ENCODE data around the gene THAP10.

THAP10 gene

DNA sequence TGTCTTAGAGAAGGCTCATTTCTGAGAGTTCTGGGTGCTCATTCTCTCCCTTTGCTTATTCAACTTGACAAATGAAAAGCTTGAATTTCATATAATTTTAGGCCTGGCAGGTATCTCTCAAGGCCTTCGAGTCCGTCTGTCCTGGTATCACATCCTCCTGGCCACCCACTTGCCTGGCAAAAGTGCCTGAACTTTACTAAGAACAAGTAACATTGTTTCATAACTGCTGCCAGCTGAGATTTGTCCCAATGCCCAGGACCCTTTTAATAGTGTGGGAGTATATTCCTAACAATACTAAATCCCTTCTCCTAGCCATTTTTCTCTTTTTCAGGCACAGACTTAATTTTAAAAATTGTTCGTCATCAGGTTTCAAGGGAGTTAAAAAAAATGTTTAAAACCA lies 56.4 kb downstream of the THAP10 start:
- TF ChIP-seq EZH2 (IDR thresholded peaks at IDR 0.05; ENCODE audit: borderline replicate concordance, low read length): no peak
- TF ChIP-seq, protein P1, sequence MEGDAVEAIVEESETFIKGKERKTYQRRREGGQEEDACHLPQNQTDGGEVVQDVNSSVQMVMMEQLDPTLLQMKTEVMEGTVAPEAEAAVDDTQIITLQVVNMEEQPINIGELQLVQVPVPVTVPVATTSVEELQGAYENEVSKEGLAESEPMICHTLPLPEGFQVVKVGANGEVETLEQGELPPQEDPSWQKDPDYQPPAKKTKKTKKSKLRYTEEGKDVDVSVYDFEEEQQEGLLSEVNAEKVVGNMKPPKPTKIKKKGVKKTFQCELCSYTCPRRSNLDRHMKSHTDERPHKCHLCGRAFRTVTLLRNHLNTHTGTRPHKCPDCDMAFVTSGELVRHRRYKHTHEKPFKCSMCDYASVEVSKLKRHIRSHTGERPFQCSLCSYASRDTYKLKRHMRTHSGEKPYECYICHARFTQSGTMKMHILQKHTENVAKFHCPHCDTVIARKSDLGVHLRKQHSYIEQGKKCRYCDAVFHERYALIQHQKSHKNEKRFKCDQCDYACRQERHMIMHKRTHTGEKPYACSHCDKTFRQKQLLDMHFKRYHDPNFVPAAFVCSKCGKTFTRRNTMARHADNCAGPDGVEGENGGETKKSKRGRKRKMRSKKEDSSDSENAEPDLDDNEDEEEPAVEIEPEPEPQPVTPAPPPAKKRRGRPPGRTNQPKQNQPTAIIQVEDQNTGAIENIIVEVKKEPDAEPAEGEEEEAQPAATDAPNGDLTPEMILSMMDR (IDR thresholded peaks at IDR 0.05; ENCODE audit: low read length): no peak
- Histone ChIP-seq H3K4me3 (ENCODE audit: low read depth, low read length, poor library complexity, severe bottlenecking) (no peak overlapping the region), H4K20me1 (ENCODE audit: insufficient read depth, low read length) (no peaks in the 10 kb centered on the region), H3K27ac (ENCODE audit: low read depth, low read length, poor library complexity, severe bottlenecking) (no peak overlapping the region), H3K27me3 (ENCODE audit: insufficient read depth, low read length) (no peaks in the 10 kb centered on the region), H3K4me1 (ENCODE audit: insufficient read depth, low read length, severe bottlenecking) (no peaks in the 10 kb centered on the region), H3K9ac (ENCODE audit: low read length) (no peak overlapping the region), H3K9me2 (ENCODE audit: low read depth, low read length) (no peaks in the 10 kb centered on the region), H3K9me3 (ENCODE audit: low read length) (no peaks in the 10 kb centered on the region), H2AFZ (ENCODE audit: low read length) (no peak overlapping the region), H3K79me2 (ENCODE audit: insufficient read depth, low read length) (no peaks in the 10 kb centered on the region), H3K36me3 (ENCODE audit: insufficient read depth, low read length) (no peaks in the 10 kb centered on the region), H3K4me2 (ENCODE audit: low read length) (no peak overlapping the region), H3F3A (ENCODE audit: insufficient read depth, low read length) (no peaks in the 10 kb centered on the region)

DNA sequence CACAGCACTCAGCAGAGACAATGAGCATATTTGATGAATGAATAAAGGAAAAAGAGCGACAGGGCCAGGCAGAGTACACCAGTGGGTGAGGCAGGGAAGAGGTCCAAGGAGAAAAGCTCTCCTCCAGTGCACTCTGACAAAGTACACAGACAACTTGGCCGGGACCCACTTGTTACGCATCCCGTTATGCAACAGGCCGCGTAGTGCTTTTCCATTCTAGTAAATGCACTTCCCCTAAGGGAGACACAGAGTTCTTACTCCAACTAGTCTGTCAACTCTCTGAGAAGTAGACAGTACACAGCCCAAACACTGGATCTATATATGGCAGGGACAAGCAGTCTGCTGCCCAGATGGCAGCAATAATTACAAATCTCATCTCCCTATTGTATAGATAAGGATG lies 56.8 kb downstream of the THAP10 start:
- Histone ChIP-seq H3F3A (ENCODE audit: insufficient read depth, low read length) (no peaks in the 10 kb centered on the region), H3K27ac (ENCODE audit: low read depth, low read length, poor library complexity, severe bottlenecking) (no peak overlapping the region), H3K27me3 (ENCODE audit: insufficient read depth, low read length) (no peaks in the 10 kb centered on the region), H3K9ac (ENCODE audit: low read length) (no peak overlapping the region), H3K4me1 (ENCODE audit: insufficient read depth, low read length, severe bottlenecking) (no peaks in the 10 kb centered on the region), H3K79me2 (ENCODE audit: insufficient read depth, low read length) (no peaks in the 10 kb centered on the region), H3K36me3 (ENCODE audit: insufficient read depth, low read length) (no peaks in the 10 kb centered on the region), H2AFZ (ENCODE audit: low read length) (no peak overlapping the region), H3K4me3 (ENCODE audit: low read depth, low read length, poor library complexity, severe bottlenecking) (no peak overlapping the region), H3K4me2 (ENCODE audit: low read length) (no peak overlapping the region), H3K9me2 (ENCODE audit: low read depth, low read length) (no peaks in the 10 kb centered on the region), H4K20me1 (ENCODE audit: insufficient read depth, low read length) (no peaks in the 10 kb centered on the region), H3K9me3 (ENCODE audit: low read length) (no peaks in the 10 kb centered on the region)
- TF ChIP-seq EZH2 (IDR thresholded peaks at IDR 0.05; ENCODE audit: borderline replicate concordance, low read length): no peak
- TF ChIP-seq, protein P1 (IDR thresholded peaks at IDR 0.05; ENCODE audit: low read length): no peak

- H3K4me1 ChIP-seq (ENCODE audit: insufficient read depth, low read length, severe bottlenecking): no peaks in the 10 kb centered on the region
- no peaks in the 10 kb centered on the region for H4K20me1 ChIP-seq (ENCODE audit: insufficient read depth, low read length)
- no peak overlapping the region for H3K4me2 ChIP-seq (ENCODE audit: low read length)
- H2AFZ ChIP-seq (ENCODE audit: low read length): no peak overlapping the region
- no peak overlapping the region for H3K9ac ChIP-seq (ENCODE audit: low read length)
- no peak for TF ChIP-seq EZH2 (IDR thresholded peaks at IDR 0.05; ENCODE audit: borderline replicate concordance, low read length)
- TF ChIP-seq, protein P1 (IDR thresholded peaks at IDR 0.05; ENCODE audit: low read length): no peak
- no peaks in the 10 kb centered on the region for H3K27me3 ChIP-seq (ENCODE audit: insufficient read depth, low read length)
- no peaks in the 10 kb centered on the region for H3F3A ChIP-seq (ENCODE audit: insufficient read depth, low read length)
- H3K36me3 ChIP-seq (ENCODE audit: insufficient read depth, low read length): no peaks in the 10 kb centered on the region
- H3K9me2 ChIP-seq (ENCODE audit: low read depth, low read length): no peaks in the 10 kb centered on the region
- H3K27ac ChIP-seq (ENCODE audit: low read depth, low read length, poor library complexity, severe bottlenecking): no peak overlapping the region
- no peaks in the 10 kb centered on the region for H3K9me3 ChIP-seq (ENCODE audit: low read length)
- no peak overlapping the region for H3K4me3 ChIP-seq (ENCODE audit: low read depth, low read length, poor library complexity, severe bottlenecking)
- no peaks in the 10 kb centered on the region for H3K79me2 ChIP-seq (ENCODE audit: insufficient read depth, low read length)
Measured at GRCh38 chr15:70834999-70835398, 57.2 kb downstream of the THAP10 start.
